ENCODE measurements around the gene PGC.

DNA sequence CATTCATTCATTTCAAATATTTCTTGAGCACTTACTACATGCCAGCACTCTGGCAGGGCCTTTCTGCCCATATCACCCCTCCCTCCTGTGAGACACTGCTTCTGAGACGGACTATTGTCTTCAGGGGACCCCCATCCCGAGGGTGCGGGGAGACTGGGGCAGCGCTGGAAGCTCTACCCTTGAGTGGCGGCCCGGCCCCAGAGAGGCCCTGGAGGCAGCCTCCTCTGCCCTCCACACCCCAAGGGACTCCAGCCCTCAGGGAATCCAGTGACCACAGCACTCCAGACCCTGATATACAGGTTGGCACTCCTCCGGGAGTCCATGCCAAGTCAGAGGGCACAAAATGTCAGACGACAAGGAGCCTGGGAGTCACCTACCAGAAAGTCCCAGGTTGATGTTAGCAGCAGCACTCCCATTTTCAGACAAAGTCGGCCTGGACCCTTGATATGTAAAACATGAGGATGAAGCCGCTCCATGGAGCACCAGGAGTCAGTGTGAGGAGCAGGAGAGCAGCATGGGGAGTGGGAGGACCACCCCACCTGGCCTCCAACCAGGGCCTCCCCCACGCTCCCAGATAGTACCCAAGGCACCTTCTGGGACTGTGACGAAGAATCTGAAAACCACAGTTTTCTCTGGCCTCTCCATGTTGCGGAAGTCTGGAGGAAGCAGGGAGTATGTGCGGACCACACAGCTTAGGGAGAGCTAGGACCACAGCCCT, 32.5 kb downstream of the PGC start:
- TF ChIP-seq, protein P1, sequence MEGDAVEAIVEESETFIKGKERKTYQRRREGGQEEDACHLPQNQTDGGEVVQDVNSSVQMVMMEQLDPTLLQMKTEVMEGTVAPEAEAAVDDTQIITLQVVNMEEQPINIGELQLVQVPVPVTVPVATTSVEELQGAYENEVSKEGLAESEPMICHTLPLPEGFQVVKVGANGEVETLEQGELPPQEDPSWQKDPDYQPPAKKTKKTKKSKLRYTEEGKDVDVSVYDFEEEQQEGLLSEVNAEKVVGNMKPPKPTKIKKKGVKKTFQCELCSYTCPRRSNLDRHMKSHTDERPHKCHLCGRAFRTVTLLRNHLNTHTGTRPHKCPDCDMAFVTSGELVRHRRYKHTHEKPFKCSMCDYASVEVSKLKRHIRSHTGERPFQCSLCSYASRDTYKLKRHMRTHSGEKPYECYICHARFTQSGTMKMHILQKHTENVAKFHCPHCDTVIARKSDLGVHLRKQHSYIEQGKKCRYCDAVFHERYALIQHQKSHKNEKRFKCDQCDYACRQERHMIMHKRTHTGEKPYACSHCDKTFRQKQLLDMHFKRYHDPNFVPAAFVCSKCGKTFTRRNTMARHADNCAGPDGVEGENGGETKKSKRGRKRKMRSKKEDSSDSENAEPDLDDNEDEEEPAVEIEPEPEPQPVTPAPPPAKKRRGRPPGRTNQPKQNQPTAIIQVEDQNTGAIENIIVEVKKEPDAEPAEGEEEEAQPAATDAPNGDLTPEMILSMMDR (IDR thresholded peaks at IDR 0.05), result no peak
- TF ChIP-seq POLR2A (IDR thresholded peaks at IDR 0.05), result no peak
- no peak for TF ChIP-seq EP300 (IDR thresholded peaks at IDR 0.05)
